COR-L47 (cell line): ENCODE data around the gene JUN.

Experiments
- DNase-seq: peaks from one replicate; lab custom pipeline; 2025; lab: John Stamatoyannopoulos, UW

The JUN gene

GRCh38 chr1:58783993-58784757 lies at the start of gene JUN:
JUN (minus strand) TSS chr1:58784047; CDS start chr1:58783070, 977 bp downstream.
- peak; percentile 98 for DNase-seq

- DNase-seq, result no peak
Measured at GRCh38 chr1:58833166-58833565, 49.3 kb upstream of the JUN start.

DNA sequence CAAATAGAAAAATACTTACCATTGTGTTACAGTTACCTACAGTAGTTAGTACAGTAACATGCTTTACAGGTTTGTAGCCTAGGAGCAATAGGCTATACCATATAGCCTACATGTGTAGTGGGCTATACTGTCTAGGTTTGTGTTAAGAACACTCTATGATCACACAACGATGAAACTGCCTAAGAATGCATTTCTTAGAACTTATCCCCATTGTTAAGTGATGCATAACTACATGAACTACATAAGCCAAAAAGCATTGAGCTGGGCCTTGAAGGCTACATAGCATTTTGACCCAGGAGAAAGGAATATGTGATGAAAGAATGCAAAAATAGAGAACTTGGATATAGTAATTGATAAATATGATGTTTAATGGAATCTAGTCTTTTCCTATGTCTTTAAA lies 46.4 kb upstream of the JUN start:
- DNase-seq, result no peak

DNA sequence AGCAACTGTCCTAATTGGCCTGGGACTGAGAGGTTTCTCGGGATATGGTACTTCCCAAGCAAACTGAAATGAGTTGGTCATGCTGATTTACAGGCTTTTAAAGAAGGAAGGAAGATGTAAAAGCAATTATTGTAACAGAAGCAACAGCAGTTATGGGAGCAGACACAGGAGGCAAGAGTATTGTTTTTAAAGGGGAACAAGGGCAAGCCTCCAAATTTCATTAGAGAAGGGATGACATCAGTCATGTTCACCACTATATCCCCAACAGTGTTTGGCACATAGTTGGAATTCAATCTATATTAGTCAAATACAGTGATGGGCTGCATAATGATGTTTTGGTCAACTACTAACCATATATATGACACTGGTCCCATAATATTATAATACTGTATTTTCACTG lies 46.0 kb upstream of the JUN start:
- DNase-seq, result no peak

DNA sequence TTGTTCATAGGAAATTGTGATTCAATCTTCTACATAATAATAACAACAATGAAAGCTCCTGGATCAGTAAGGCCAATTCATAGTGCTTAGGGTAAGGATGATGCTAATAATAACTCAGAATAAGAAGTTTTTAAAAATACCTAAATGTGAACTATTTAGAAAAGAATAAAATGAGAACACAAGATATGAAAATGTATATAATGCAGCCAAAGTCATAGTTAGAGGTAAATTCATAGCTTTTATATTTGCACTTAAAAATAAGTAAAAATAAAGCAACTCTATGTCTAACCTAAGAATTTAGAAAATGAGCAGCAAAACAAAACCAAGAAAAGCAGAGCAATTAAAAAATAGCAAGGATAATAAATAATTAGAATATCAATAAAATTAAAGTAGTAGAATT lies 43.5 kb upstream of the JUN start:
- DNase-seq, result no peak

DNA sequence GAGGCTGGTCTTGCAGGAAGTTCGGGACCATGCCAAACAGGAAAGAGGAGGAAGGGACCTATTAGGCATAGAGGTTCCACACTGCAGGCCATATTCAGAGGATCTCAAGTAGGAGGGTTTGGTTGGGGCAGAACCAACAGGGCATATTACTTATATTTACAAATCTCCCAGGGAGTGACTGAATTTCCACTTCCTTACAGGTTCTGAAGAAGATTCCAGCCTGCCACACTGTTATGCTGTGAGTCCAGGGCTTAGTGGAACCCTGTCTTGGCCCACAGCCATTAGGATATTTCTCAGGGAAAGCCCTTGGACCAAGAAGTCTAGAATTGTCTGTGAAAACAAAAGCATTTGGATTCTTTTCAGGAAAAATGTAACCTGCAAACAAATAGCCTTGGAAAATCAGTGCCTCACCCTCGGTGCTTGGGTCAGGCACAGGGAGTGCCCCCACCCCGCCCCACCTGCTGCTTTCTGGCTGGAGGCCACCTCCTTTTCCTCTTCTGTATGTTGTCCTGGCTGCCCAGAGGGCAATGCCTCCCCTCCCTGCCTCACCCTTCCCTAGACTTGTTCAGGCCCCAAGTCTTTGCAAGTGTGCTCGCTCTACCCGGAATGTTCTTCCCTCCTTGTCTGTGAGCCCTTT lies 41.0 kb upstream of the JUN start:
- DNase-seq, result no peak

- DNase-seq, result no peak
Measured at GRCh38 chr1:58823481-58824010, 39.7 kb upstream of the JUN start.

DNA sequence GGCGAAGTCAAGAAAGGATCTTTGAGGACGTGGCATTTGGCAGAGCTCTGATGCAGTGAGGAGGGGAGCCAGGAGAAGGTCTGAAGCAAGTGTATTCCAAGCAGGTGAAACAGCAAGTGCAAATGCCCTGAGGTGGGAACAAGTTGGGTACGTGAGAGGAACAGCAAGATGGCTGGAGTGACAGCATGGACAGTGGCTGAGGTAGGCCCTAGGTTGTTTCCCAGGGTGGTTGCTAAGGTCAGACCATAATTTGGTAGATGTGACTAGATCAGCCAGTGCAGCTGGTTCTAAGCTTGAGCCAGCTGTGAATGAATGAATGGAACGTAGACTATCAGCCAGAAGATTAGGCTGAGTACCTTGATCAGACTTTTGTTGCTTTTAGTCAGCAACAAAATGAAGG lies 37.5 kb upstream of the JUN start:
- no peak for DNase-seq

- no peak for DNase-seq
Measured at GRCh38 chr1:58818976-58819375, 35.1 kb upstream of the JUN start.

DNA sequence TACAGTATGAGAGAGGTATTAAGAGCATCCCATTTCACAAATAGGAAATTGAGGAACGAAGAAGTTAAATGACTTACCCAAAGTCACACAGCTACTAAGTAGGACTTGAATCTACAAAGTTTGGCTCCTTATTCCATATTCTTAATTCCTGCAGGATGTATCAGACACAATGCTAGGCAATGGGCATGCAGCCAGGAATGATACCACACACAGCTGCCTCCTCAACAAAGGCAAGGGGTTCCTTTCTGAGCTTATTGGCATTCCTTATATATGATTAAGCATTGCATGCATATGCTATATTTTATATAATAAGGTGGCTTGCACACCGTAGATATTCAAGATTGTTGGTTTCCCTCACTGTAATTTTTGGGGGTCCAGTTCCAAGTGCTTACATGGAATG lies 34.2 kb upstream of the JUN start:
- DNase-seq, result no peak

DNA sequence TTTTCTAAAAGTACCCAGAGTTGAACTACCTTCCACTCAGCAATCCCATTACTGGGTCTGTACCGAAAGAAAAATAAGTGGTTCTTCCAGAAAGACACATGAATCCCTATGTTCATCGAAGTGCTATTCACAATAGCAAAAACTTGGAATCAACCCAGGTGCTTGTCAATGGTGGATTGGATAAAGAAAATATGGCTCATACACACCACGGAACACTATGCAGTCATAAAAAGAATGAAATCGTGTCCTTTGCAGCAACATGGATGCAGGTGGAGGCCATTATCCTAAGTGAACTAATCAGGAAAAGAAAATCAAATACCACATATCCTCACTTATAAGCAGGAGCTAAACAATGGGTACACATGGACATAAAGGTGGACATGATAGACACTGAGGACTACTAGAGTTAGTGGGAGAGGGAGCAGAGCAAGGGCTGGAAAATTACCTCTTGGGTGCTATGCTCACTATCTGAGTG lies 32.9 kb upstream of the JUN start:
- DNase-seq, result no peak

- DNase-seq, result peak; percentile 85
Measured at GRCh38 chr1:58816072-58816746, 32.4 kb upstream of the JUN start.

DNA sequence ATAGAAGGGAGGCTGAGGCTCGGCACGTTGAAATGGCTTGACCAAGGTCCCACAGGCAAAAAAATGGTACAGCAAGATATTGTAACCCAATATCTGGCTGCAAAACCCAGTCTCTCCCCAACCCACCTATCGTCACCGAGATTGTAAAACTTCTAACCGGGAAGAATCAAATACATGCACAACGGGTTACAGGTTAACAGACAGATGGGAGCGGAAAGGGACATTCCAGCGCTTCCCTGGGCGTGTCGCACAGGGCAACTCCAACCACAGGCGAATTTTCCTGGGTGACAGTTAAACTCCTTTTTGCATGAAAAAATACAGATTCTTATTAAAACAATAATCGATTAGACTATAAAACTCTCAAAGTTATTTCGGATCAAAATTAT lies 31.8 kb upstream of the JUN start:
- DNase-seq, result no peak

DNA sequence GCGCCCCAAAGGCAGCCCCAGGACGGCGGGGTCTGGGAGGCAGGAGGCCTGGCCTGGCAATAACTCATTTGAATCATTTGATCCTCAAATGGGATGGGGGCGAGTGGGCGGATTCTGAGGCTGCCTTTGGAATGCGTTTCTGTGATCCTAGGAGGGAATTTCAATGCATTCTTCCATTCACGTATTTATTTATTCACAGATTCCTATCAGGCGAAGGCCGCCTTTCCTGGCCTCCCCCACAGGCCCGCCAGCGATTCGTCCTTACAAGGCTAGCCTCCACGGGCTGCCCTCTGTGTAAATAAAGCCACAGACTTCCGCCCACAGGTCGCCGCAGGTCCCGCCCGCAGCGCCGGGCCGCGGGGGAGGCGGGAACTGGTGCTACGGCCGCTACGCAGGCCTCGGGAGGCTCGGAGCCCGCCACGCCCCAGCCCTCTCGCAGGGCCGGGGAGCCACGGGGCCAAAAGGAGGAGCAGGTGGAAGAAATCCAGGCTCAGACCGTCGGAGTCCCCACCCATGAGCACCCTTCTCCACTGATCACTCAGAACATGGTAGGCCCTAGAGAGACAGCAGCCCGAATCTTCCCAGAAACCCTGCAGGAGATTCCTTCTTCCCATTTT lies 31.3 kb upstream of the JUN start:
- DNase-seq, result no peak

- DNase-seq, result no peak
Measured at GRCh38 chr1:58814251-58815068, 30.6 kb upstream of the JUN start.

GRCh38 chr1:58813801-58814200 lies 30.0 kb upstream of the JUN start:
- DNase-seq, result no peak

GRCh38 chr1:58813361-58813760 lies 29.5 kb upstream of the JUN start:
- no peak for DNase-seq

GRCh38 chr1:58812926-58813325 lies 29.1 kb upstream of the JUN start:
- DNase-seq, result no peak

GRCh38 chr1:58812468-58812867 lies 28.6 kb upstream of the JUN start:
- no peak for DNase-seq

DNA sequence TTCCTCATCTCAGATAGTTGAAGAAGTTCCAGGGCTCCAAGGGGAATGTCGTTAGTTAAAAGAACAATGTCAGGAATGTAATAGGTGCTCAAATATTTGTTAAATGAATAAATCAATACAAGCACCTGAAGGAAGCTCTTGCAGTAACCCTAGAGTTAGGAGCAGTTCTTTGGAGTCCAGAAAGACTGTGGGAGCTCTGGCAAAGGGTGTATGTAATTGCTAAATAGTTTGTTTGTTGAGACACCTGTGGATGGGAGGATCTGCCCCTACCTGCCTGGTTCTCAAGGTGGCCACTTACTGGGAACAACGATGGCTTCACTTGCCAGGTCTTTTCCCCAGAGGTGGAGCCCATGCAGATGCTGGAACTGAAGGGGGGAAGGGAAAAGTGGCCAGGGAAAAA lies 27.5 kb upstream of the JUN start:
- DNase-seq, result peak; percentile 21

DNA sequence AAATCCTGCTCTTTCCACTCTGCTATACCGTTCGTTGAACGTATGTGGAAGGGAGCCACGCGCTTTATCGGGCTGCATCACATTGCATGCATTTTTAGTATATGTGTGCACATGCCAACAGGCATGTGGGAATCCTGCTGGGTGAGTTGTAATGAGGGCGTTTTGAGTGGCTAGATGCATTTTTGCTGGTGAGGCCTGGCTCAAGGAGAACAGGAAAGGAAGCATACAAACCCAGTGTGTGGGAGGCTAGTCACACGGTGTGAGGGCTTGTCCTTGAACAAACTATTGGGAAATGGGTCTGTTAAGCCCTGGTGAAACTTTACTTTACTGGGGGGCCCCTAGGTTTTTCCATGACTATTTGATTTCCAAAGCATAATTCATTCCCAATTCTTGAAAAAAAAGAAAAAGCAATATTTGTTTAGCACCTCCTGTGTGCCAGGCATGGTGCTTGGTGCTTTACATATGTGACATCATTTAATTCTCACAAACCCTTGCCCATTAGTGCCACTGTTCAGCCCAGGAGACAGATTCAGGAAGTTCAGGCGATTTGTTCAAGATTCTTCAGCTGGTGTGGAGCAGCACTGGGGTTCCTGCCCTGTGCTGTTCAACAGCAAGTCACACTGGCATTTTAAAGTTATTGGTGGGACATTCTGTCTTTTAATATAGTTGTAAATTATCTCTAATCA lies 25.6 kb upstream of the JUN start:
- no peak for DNase-seq
